ENCODE results near the gene OPRL1.
A peak's percentile ranks its signal among the peaks of the same experiment; 100 is the strongest.

The OPRL1 gene

GRCh38 chr20:64101731-64102621 is 22.1 kb downstream of the OPRL1 start:
- FAIRE-seq: no peak
- DNase-seq (ENCODE audit: insufficient read length, low spot score): peak; percentile 77

- FAIRE-seq: no peak
- no peak for DNase-seq (ENCODE audit: insufficient read length, low spot score)
These were observed 22.9 kb downstream of the OPRL1 start for GRCh38 chr20:64102647-64103354.

- DNase-seq (ENCODE audit: insufficient read length, low spot score) (no peak), FAIRE-seq (no peak)
These were observed 24.2 kb downstream of the OPRL1 start for GRCh38 chr20:64103871-64104666.

GRCh38 chr20:64104667-64105451 is 25.0 kb downstream of the OPRL1 start:
- no peak for FAIRE-seq
- no peak for DNase-seq (ENCODE audit: insufficient read length, low spot score)

- FAIRE-seq: no peak
- no peak for DNase-seq (ENCODE audit: insufficient read length, low spot score)
These were observed 26.1 kb downstream of the OPRL1 start for GRCh38 chr20:64105846-64106434.

GRCh38 chr20:64106435-64106961 is 26.6 kb downstream of the OPRL1 start:
- FAIRE-seq: no peak

GRCh38 chr20:64106981-64107735 is 27.3 kb downstream of the OPRL1 start, which contains the start of gene NPBWR2:
TSS of gene NPBWR2 (minus strand) at chr20:64107565. CDS start at chr20:64106831, 734 bp downstream.
- FAIRE-seq: no peak
- no peak for DNase-seq (ENCODE audit: insufficient read length, low spot score)

More at GRCh38 chr20:64106435-64106961, 26.6 kb downstream of the OPRL1 start:
- no peak for DNase-seq (ENCODE audit: insufficient read length, low spot score)

GRCh38 chr20:64107736-64108457 is 28.0 kb downstream of the OPRL1 start:
- no peak for FAIRE-seq

GRCh38 chr20:64108731-64109681 is 29.1 kb downstream of the OPRL1 start:
- no peak for DNase-seq (ENCODE audit: insufficient read length, low spot score)
- FAIRE-seq: no peak

More at GRCh38 chr20:64107736-64108457, 28.0 kb downstream of the OPRL1 start:
- no peak for DNase-seq (ENCODE audit: insufficient read length, low spot score)

GRCh38 chr20:64109831-64110391 is 30.0 kb downstream of the OPRL1 start:
- FAIRE-seq (no peak), DNase-seq (ENCODE audit: insufficient read length, low spot score) (no peak)

GRCh38 chr20:64110411-64111068 is 30.7 kb downstream of the OPRL1 start:
- DNase-seq (ENCODE audit: insufficient read length, low spot score): no peak
- FAIRE-seq: no peak

- FAIRE-seq (no peak), DNase-seq (ENCODE audit: insufficient read length, low spot score) (no peak)
These were observed 32.2 kb downstream of the OPRL1 start for GRCh38 chr20:64111841-64112641.

GRCh38 chr20:64112691-64113443 is 33.0 kb downstream of the OPRL1 start:
- FAIRE-seq (no peak), DNase-seq (ENCODE audit: insufficient read length, low spot score) (no peak)

GRCh38 chr20:64113444-64113775 is 33.5 kb downstream of the OPRL1 start:
- FAIRE-seq (no peak), DNase-seq (ENCODE audit: insufficient read length, low spot score) (no peak)
